ENCODE measurements around the gene SDC1.

SDC1 gene

DNA sequence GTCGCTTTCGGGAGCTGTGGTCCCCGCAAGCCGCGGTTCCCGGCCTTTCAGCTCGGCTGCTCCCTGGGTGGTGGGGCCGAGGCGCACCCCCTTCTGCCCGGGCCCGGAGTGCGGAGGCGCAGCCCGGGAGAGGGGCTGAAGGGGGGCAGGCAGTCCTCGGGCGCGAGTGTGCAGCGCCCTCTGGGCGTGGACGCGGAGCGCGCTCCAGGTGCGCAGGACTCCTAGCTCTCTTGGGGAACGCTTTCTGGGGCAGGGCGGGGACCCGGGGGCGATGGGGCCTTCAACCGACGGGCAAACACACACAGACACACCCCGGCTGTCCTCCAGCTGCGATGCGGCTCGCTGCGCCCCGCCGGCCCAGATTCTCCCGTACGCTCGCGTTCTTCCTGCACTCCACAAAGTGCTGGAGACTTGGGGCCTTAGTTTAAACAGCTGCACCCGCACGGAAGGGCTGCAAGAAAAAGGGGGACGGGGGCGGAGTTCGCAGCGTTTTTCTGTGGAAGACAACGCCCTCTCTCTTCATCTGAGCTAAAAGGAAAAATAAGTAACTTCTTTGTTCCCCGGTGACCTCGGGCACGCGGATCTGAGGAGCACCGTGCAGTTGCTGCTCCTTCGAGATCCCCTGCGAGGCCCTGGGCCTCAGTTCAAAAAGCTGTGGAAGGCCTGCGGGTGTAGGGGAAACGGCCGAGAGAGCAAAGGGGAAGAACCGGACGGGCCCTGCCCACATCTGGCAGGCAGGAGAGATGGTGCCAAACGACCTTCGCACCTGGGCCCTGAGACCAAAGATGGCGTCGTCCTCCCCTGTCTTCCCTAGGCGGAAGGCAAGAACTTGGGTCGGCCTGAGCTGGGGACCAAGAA is 593 bp upstream of the SDC1 start:
- TF ChIP-seq CTCF (conservative IDR thresholded peaks at IDR 0.05): peak; percentile 86
- TF ChIP-seq ZFX (IDR thresholded peaks at IDR 0.05): no peak
- H3K27ac ChIP-seq: peak overlapping the region; percentile 85

GRCh38 chr2:20224164-20224715 is 690 bp downstream of the SDC1 start:
- H3K27ac ChIP-seq: peak overlapping the region; percentile 85
- TF ChIP-seq ZFX (IDR thresholded peaks at IDR 0.05): 0 out of 2 replicates have a peak, but pooled peaks have one; percentile 34
- TF ChIP-seq CTCF (conservative IDR thresholded peaks at IDR 0.05): no peak

GRCh38 chr2:20223407-20224163 is 1.3 kb downstream of the SDC1 start:
- peak overlapping the region; percentile 85 for H3K27ac ChIP-seq
- TF ChIP-seq ZFX (IDR thresholded peaks at IDR 0.05) (peak; percentile 50; the same call in 1 of the 2 replicates), CTCF (conservative IDR thresholded peaks at IDR 0.05) (no peak)

GRCh38 chr2:20222769-20223406 is 2.0 kb downstream of the SDC1 start:
- H3K27ac ChIP-seq: peak overlapping the region; percentile 85; the same call in 1 of the 2 replicates

DNA sequence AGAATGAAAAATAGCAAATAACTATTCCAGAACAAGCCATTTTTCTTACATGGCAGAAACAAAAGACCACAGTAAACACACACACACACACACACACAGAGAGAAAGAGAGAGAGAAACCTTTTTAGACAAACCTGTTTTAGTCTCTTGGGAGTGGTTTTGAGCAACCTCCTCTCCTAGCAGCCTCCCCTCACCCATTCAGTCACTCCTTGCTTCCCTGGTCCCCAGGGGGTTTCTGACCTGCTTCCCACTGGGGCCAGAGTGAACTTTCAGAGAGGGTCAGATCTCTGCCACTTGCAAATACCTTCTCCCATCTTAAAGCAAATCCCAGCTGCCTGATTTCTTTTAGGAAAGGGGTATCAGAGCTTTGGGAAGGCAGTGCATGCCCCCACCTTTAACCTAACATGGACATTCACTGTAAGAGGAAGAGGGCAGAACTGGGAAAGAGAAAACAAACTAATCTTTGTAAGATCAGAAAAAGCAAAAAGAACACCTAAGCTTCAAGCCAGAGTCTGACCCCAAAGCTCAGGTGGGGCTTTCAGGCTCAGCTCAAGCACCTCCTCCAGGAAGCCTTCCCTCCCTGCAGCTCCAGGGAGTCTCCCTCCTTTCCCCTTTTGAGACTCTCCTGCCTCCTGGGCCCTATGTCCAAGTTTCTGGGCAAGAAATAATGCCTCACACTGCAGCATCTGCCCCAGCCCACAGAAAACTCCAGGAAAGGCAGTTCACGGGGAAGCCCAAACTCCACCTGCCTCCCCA is 2.7 kb downstream of the SDC1 start:
- TF ChIP-seq ZFX (IDR thresholded peaks at IDR 0.05): no peak
- no peak for TF ChIP-seq CTCF (conservative IDR thresholded peaks at IDR 0.05)
- H3K27ac ChIP-seq: peak overlapping the region; percentile 27

More at GRCh38 chr2:20222769-20223406, 2.0 kb downstream of the SDC1 start:
- TF ChIP-seq ZFX (IDR thresholded peaks at IDR 0.05) (no peak), CTCF (conservative IDR thresholded peaks at IDR 0.05) (no peak)

GRCh38 chr2:20221555-20221973 is 3.4 kb downstream of the SDC1 start:
- TF ChIP-seq ZFX (IDR thresholded peaks at IDR 0.05) (no peak), CTCF (conservative IDR thresholded peaks at IDR 0.05) (no peak)
- H3K27ac ChIP-seq: peak overlapping the region; percentile 27; the same call in 1 of the 2 replicates

Measured in C4-2B (cell line).